ENCODE measurements around the gene FEZ2.

The FEZ2 gene

GRCh38 chr2:36509075-36509474 lies 88.9 kb downstream of the FEZ2 start:
- DNase-seq (no peak), ATAC-seq (no peak)
- Mint-ChIP-seq H3K9me3 (no peaks in the 10 kb centered on the region), H3K4me3 (no peak overlapping the region), H3K27me3 (no peaks in the 10 kb centered on the region), H3K27ac (no peak overlapping the region), H3K4me1 (peaks cover 4% of the 10 kb centered on the region)

GRCh38 chr2:36507408-36507812 lies 90.6 kb downstream of the FEZ2 start:
- Mint-ChIP-seq H3K27me3 (no peaks in the 10 kb centered on the region), H3K4me3 (no peak overlapping the region), H3K27ac (no peak overlapping the region), H3K9me3 (no peaks in the 10 kb centered on the region), H3K4me1 (peaks cover 4% of the 10 kb centered on the region)
- DNase-seq (peak; percentile 7 to 14), ATAC-seq (peak; percentile 94)
